ENCODE data around the gene FRYL.
"Not testable (repeated sequence)": the region's sequence is repeated elsewhere in the genome, so short reads cannot be mapped to it uniquely, and the experiment has no call there.

FRYL gene

DNA sequence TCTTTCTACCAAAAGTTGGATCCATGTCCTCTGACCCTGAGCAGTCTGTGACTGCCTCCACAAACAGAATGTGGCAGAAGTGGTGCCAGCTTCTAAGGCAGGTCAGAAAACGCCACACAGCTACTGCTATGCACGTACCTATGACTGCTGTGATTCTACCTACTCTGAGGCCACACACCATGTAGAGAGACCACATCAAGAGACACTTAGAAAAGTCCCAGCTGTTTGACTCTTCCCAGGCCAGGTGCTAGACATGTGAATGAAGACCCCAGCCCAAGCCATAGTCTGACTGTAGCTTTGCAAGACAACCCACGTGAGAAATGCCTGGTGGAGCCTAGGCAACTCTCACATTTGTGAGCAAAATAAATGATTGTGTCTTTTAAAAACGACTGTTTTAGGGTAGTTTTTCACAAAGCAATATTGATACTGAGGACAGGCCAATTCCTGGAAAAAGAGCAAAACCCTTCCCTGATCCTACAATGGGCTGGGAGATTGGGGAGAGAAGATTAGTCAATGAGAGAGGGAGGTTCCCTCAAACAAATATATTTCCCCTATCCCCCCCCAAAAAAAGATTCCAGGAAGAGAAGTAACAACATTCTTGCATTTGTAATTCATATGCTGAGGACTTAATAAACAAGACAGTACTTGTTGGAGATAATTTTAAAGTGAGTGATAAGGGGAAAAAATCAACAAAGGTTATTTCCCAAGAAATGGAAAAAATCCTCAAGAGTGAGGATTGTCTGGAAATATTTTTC lies 33.3 kb downstream of the FRYL start:
- no peak for DNase-seq (ENCODE audit: low spot score)

DNA sequence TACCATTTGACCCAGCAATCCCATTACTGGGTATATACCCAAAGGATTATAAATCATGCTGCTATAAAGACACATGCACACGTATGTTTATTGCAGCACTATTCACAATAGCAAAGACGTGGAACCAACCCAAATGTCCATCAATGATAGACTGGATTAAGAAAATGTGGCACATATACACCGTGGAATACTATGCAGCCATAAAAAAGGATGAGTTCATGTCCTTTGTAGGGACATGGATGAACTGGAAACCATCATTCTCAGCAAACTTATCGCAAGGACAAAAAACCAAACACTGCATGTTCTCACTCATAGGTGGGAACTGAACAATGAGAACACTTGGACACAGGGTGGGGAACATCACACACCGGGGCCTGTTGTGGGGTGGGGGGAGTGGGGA lies 34.9 kb downstream of the FRYL start:
- not testable (repeated sequence) for DNase-seq (ENCODE audit: low spot score)

DNA sequence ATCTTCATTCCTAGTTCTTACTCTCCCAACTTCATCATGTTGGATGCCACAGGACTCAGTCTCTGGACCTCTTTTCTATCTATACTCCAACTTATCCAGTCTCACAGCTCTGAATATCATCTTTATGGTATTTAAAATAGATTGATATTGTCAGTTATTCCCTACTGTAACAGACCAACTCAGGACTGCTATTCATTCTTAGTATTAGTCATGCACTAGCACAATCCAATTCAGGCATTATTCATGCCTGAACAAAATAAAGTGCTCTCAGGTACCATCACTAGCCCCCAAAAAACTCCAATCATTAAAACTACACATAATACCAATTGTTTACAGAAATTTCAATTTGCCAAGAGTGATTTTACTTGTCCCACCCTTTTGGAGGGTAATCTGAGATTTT lies 37.7 kb downstream of the FRYL start:
- no peak for DNase-seq (ENCODE audit: low spot score)

DNA sequence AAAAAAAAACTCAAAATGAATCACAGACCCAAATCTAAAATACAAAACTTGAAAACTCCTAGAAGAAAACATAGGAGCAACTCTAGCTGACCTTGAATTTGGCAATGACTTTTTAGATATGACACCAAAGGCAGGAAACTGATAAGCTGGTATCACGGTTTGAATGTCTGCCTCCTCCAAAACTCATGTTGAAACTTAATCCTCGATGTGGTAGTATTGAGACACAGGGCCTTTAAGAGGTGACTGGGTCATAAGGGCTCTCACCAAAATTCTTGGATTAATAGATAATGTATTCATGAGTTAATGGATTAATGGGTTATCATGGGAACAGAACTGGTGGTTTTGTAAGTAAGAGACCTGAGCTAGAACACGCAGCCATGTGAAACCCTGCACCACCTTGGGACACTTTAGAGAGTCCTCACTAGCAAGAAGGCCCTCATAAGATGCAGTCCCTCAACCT lies 40.5 kb downstream of the FRYL start:
- DNase-seq (ENCODE audit: low spot score) = no peak

DNA sequence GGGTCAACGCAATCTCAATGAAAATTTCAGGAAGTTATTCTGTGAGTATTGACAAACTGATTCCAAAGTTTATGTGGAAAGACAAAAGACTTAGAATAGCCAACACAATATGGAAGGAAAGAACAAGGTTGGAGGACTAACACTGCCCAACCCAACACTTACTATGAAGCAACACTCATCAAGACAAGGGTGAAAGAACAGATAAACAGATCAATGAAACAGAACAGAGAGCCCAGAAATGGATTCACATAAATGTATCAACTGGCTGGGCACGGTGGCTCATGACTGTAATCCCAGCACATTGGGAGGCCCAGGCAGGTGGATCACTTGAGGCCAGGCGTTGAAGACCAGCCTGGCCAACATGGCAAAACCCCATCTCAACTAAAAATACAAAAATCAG lies 41.2 kb downstream of the FRYL start:
- DNase-seq (ENCODE audit: low spot score) = no peak

DNA sequence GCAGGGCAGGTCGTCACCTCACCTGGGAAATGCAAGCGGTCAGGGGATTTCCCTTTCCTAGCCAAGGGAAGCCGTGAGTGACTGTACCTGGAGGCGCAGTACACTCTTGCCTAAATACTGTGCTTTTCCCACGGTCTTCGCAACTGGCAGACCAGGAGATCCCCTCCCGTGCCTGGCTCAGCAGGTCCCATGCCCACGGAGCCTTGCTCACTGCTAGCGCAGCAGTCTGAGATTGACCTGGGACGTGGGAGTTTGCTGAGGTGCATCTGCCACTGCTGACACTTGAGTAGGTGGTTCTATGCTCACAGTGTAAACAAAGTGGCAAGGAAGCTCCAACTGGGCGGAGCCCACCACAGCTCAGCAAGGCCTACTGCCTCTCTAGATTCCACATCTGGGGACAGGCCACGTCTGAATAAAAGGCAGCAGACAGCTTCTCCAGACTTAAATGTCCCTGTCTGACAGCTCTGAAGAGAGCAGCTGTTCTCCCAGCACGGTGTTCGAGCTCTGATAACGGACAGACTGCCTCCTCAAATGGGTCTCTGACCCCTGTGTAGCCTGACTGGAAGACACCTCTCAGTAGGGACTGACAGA lies 51.1 kb downstream of the FRYL start:
- not testable (repeated sequence) for DNase-seq (ENCODE audit: low spot score)

DNA sequence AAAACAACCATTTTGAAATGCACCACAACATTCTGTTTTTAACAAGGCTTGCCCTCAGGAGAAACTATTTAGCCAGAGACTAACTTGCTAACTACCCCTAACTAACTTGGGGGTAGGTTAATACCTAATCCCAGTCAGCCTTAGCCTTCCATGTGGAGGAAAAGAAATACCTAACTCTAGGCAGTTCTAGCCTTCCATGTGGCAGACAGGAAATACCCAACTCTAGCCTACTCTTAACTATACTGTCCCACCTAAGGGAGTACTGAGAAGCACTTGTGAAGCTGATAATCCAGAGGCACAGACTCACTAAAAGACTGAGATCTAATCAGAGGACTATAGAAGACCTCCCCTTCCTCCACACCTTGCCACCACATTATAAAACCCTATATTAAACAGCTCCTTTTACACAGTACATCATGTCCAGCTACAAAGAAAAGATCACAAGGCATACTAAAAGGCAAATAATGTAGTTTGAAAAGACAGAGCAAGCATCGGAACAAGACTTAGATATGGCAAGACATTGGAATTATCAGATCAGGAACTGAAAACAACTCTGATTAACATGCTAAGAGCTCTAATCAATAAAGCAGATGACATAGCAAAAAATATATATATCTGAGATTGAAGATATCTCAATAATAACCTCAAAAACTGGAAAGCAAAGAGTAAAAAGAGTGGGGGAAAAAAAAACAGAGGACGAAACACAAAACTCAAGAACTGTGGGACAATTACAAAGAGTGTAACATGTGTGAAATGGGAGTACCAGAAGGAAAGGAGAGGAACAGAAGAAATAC lies 52.2 kb downstream of the FRYL start:
- DNase-seq (ENCODE audit: low spot score) = no peak

DNA sequence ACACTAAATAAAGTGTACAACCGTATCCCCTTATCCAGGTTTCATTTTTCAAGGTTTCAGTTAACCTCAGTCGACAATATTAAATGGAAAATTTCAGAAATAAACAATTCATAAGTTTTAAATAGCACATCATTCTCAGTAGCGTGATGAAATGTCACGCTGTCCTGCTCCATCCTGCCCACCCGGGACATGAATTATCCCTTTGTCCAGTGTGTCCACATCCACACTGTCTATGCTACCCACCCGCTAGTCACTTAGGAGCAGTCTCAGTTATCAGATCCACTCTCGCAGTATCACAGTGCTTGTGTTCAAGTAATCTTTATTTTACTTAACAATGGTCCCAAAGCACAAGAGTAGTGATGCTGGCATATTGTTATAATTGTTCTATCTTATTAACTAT lies 54.7 kb downstream of the FRYL start:
- DNase-seq (ENCODE audit: low spot score) = no peak

DNA sequence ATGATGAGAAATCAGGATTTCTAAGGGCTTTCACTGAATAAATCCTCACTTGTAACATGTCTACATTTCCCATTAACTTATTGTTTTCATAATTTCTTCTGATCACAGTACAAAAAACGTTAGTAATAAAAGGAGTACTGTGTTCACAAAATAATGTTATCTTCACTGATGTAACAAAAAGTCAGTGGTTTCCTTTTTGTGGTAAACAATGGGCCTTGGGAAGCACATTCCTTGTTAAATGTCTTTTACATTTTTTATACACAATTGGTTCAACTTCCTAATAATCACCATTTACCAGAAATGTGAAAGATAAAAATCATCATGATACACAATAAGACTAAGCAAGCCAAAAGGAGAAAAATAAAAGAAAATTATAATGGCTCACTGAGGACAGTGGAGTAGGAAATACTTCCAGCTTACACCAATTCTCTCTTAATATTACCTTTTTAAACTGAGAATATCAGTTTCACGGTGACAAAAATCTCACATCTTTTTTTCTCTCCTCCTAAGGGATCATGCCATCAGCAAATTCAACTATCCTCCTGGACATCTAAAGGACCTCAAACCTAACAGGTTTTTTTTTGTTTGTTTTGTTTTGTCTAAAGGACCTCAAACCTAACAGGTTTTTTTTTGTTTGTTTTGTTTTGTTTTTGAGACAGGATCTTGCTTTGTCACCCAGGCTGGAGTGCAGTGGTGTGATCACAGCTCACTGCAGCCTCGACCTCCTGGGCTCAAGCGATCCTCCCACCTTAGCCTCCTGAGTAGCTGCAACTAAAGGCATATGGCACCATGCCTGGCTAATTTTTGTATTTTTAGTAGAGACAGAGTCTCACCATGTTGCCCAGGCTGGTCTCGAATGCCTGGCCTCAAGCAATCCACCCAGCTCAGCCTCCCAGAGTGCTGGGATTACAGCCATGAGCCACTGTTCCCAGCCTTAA lies 57.3 kb downstream of the FRYL start:
- no peak for DNase-seq (ENCODE audit: low spot score)

DNA sequence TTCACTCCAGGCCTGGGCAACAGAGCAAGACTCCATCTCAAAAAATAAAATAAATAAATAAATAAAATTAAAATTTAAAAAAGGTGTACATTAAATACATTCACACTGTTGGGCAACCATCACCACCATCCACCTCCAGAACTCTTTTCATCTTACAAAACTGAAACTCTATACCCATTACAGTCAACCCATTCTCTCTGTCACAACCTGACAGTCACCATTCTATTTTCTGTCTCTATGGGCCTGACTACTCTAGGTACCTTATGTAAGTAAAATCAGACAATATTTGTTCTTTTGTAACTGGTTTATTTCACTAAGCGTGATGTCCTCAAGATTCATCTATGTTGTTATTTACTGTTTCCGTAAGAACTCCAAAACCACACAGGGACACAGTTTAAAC lies 59.6 kb downstream of the FRYL start:
- no peak for DNase-seq (ENCODE audit: low spot score)

DNA sequence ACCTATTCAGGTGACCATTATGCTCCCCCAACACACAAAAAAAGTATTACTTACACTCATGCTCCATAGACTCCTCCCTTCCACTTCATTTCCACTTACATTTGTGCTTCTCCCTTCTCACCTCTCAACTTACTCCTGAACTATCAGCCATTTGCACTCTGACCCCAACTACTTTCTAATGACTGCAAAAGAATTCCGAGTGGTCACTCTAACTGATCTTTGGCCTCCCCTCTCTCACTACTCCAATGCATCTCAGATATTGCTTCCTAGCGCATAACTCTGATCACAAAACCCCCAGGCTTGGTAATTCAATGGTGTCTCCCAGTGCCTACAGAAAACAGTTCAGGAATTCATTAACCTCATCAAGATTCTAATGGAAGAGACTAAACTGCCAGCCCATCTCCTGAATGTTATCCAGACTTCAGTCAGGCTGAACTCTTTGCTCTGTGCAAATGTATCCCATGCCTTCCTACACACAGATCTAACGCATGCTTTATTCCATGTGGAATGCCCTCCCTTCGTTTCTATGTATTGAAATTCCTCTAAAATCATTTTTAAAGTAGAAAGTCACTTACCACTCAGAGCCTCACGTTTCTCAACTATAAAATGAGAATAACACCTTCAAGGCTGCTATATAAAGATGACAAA lies 61.1 kb downstream of the FRYL start:
- DNase-seq (ENCODE audit: low spot score) = no peak

DNA sequence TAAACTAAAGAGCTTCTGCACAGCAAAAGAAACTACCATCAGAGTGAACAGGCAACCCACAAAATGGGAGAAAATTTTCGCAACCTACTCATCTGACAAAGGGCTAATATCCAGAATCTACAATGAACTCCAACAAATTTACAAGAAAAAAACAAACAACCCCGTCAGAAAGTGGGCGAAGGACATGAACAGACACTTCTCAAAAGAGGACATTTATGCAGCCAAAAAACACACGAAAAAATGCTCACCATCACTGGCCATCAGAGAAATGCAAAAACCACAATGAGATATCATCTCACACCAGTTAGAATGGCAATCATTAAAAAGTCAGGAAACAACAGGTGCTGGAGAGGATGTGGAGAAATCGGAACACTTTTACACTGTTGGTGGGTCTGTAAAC lies 63.8 kb downstream of the FRYL start:
- DNase-seq (ENCODE audit: low spot score) = not testable (repeated sequence)

DNA sequence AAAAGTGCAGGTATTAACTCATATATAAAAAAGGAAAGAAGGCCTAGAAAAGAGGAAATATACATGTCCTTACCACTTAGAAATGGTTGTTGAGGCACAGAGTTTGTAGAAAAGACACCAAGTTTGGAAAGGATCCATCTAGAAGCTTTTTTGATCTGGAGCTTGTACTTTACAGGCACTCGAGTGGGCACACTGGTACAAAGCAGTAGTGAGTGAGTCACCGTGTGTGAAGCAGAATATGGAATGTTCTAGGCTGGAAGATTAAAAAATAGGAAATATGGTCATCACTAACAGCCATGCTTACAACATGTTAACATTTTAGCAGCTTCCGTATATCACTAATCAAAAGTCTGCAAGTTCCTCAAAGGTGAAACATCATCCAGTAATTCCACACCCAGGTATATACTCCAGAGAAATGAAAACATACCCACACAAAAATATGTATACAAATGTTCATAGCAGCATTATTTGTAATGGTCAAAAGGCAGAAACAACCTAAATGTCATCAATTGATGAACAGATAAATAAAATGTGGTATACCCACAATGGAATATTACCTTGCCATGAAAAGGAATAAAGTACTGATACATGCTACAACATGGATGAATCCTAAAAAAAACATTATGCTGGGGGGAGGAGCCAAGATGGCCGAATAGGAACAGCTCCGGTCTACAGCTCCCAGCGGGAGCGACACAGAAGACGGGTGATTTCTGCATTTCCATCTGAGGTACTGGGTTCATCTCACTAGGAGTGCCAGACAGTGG lies 69.5 kb downstream of the FRYL start:
- DNase-seq (ENCODE audit: low spot score) = no peak

DNA sequence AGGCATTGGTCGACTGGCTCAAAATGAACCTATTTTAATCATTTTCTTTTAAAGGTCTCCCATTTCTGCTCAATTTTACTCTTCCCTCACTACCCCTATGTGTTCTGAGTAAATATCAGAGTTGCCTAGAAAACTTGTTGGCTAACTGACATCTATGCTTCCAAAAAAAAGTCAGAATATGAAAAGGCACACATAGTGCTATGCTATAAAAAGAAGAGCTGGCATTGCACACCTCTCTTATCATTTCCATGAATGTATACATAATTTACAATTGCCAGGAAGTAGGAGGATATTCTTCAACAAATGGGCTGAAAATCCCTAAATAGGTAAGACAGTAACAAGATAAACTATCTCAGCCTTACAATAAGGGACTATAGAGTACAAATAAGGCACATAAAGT lies 70.2 kb downstream of the FRYL start:
- no peak for DNase-seq (ENCODE audit: low spot score)

DNA sequence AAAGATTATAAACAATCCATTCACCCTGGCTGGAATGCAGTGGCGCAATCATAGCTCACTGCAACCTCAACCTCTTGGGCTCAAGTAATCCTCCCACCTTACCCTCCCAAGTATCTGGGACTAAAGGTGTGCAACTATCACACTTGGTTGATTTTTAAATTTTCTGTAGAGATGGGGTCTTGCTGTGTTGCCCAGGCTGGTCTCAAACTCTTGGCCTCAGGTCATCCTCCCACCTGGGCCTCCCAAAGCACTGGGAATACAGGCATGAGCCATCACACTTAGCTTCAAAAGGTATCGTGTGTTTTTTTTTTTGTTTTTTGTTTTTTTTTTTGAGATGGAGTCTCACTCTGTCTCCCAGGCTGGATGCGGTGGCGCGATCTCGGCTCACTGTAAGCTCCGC lies 71.5 kb downstream of the FRYL start:
- DNase-seq (ENCODE audit: low spot score) = no peak

DNA sequence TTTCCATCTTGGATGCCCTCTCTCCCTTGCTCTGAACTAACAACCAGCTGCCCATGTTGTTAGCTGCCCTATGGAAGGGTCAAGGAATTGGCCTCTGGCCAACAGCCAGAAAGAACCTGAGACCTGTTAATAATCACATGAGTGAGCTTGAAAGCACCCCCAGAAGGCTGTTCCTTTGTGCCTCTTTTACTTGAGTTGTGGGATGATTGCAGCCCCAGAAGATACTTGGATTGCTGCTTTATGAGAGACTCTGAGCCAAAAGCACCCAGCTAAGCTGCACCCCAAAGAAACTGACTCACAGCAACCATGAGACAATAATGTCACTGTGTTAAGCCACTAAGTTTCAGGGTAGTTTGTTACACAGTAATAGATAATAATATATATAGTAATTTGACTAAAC lies 73.3 kb downstream of the FRYL start:
- DNase-seq (ENCODE audit: low spot score) = no peak

DNA sequence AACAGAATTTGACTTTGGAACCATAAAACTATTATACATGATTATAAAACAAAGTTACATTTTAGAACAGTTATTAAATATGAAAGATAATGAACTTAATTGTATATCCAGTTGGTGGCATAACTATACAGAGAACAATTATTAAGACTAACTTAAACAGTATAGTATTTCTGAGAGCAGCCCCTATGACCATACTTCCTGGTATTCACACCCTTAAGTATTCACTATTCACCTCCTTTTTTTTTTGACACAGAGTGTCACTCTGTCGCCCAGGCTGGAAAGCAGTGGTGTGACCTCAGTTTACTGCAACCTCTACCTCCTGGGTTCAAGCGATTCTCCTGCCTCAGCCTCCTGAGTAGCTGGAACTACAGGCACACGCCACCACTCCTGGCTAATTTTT lies 74.5 kb downstream of the FRYL start:
- DNase-seq (ENCODE audit: low spot score) = no peak

DNA sequence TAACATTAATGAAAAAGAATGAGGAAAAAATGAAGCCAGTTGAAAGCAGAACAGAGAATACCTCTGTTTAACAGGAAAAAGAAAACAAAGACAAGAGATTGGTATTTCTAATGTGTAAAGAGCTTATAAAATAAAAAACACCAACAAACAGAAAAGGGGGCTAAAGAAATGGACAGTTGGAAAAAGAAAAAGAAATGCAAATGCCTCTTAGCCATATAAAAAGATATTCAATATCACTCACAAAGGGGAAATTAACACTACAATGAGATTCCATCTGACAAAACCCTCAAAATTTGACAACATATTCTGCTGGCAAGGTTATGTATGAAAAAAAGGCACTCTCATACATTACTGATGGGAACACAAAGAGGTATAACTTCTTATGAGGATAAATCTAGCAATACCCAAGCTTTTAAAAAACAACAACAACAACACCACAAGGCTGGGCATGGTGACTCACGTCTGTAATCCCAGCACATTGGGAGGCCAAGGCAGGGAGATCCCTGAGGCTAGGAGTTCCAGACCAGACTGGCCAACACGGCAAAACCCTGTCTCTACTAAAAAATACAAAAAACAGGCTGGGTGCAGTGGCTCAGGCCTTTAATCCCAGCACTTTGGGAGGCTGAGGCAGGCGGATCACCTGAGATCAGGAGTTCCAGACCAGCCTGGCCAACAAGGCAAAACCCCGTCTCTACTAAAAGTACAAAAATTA lies 75.8 kb downstream of the FRYL start:
- DNase-seq (ENCODE audit: low spot score) = no peak

DNA sequence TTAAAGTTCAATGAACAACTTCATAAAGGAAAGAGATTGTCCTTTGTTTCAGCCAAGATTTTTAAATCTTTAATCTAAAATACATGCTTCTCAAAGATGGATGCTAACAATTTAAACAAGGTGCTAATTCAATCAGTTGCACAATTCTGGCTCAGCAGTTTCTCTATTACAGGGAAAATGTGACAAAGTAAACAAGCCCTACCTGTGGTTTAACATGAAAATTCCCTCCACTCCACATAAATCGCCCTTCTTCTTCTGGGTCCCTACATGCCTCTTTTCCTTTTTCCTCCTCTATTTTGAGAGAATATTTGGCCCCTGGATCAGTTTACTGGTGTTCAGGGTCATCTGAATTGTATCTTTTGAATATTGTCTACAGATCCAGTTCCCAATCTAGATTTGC lies 80.6 kb downstream of the FRYL start:
- DNase-seq (ENCODE audit: low spot score) = no peak

Measured in HuH-7.5 (cell line).